Kidney capillary endothelial cell (primary cell): ENCODE data around the gene CDCA8.
A peak's percentile ranks its signal among the peaks of the same experiment; 100 is the strongest.
"Not testable (repeated sequence)": the region's sequence is repeated elsewhere in the genome, so short reads cannot be mapped to it uniquely, and the experiment has no call there.

Source experiments
- DNase-seq: peaks from one replicate; pipeline ENCODE4 v3.0.0-alpha.2; 2018; ENCODE audit warnings: low spot score

CDCA8 gene

DNA sequence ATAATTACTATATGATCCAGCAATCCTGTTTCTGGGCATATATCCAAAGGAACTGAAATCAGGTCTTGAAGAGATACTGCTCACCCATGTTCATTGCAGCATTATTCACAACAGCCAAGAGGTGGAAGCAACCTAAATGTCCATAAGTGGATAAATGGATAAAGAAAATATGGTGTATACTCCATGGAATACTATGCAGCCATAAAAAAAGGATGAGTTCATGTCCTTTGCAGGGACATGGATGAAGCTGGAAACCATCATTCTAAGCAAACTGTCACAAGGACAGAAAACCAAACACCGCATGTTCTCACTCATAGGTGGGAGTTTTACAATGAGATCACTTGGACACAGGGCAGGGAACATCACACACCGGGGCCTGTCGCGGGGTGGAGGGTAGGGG lies 46.3 kb downstream of the CDCA8 start:
- not testable (repeated sequence) for DNase-seq

DNA sequence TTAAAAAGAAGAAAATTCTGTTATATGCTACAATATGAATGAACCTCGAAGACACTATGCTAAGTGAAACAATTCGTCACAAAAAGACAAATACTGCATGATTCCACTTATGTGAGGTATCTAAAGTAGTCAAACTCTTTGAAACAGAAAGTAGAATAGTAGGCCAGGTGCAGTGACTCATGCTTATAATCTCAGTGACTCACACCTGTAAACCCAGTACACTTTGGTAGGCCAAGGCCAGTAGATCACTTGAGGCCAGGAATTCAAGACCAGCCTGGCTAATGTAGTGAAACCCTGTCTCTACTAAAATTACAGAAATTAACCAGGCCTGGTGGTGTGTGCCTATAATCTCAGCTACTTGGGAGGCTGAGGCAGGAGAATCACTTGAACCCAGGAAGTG lies 46.9 kb downstream of the CDCA8 start:
- no peak for DNase-seq

DNA sequence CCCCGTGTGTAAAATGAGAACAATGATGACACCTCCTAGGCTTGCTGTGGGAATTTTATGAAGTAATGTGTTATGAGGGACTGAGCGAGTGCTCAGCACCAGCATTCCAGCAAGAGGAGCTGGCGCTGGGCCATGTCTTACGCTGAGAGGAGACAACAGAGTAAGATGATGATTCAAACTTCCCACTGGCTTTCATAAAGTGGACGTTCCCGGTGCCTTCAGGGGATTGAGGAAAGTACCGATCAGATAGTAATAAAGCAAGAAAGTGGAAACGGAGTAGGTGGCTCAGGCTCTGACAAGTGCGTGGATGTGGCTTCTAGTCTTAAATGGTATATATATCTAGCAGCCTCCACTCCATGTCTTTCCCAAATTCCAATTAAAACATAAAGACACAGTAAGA lies 48.8 kb downstream of the CDCA8 start:
- DNase-seq: no peak

GRCh38 chr1:37741662-37742061 lies 49.3 kb downstream of the CDCA8 start:
- no peak for DNase-seq

DNA sequence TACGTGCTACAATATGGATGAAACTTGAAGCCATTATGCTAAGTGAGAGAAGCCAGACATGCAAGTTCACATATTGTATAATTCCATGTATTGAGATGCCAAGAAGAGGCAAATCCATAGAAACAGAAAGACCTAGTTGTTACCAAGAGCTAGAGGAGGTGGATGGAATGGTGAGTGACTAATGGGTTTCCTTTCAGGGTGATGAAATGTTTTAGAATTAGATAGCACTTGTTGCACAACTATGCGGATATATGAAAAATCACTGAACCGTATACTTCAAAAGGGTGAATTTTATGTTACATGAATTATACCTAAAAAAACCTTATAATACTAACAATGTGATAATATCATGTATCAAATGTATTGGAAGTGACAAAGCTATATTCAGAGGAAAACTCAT lies 54.5 kb downstream of the CDCA8 start:
- DNase-seq: no peak

DNA sequence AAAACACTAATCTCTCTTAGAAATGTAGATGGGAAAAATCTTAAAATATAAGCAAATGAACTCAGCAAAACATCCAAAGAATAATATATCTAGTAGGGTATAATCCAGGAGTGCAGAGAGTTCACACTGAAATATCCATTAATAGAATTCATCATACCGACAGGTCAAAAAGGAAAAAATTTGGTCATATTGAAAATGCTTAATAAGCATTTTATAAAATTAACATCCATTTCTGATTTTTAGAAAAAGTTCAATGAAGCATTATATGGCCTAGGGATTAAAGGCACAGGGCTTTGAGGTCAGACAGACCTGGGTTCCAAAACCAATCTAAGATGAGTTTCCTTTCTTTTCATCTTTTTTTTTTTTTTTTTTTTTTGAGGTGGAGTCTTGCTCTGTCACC lies 56.2 kb downstream of the CDCA8 start:
- DNase-seq: no peak

- DNase-seq: no peak
Observed at GRCh38 chr1:37752213-37752582, 59.9 kb downstream of the CDCA8 start.

- peak; percentile 6 for DNase-seq
Observed at GRCh38 chr1:37752583-37753471, 60.5 kb downstream of the CDCA8 start.

- DNase-seq: no peak
Observed at GRCh38 chr1:37753473-37754321, 61.4 kb downstream of the CDCA8 start.

DNA sequence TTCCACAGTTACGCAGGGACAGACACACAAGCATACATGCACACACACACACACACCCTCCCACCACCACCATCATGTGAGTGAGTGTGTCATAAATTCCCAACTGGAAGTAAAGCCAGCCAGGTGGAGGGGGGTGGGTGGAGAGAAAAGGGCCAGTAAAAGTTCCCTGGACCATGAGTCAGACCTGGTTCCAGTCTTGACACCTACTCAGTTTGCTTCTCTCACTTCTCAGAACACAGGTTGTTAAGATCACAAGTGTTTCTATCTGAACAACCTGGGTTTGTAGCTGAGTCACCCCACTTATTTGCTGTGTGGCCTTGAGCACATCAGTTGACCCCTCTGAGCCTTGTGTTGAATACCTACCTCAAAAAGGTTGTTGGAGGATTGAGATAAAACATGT lies 63.0 kb downstream of the CDCA8 start:
- DNase-seq: no peak

GRCh38 chr1:37755951-37756560 lies 63.7 kb downstream of the CDCA8 start:
- DNase-seq: no peak
